A549 (cell line): ENCODE data around the gene L3MBTL2.

Experiments
- CTCF ChIP-seq: fragments of >200 bp; sonication (Bioruptor Twin); formaldehyde crosslinking; IDR thresholded peaks from 3 replicates; pipeline ENCODE4 v1.5.1; 2016
- FOXS1 ChIP-seq: fragments of 250-450 bp; sonication (Bioruptor Pico); IDR thresholded peaks from 2 replicates; pipeline ENCODE4 v1.5.0; 2020; ENCODE audit warnings: mild to moderate bottlenecking, moderate library complexity
- HOXB5 ChIP-seq: fragments of 250-450 bp; sonication (Bioruptor Pico); IDR thresholded peaks from 2 replicates; pipeline ENCODE4 v1.5.0; 2020; ENCODE audit warnings: mild to moderate bottlenecking, moderate library complexity
- MAZ ChIP-seq: fragments of 150-350 bp; IDR thresholded peaks from 2 replicates; pipeline ENCODE4 v1.6.1; 2014; ENCODE audit warnings: antibody characterized with exemption, low read depth, low read length, borderline replicate concordance
- MYC ChIP-seq: IDR thresholded peaks from 2 replicates; pipeline ENCODE4 v1.6.1; 2012; ENCODE audit warnings: mild to moderate bottlenecking, inconsistent platforms, low read length, improper control_type of control experiment, borderline replicate concordance
- POLR2A ChIP-seq: IDR thresholded peaks from 2 replicates; pipeline ENCODE4 v1.6.1; 2012; ENCODE audit warnings: mild to moderate bottlenecking, low read length
- POLR2AphosphoS2 ChIP-seq: conservative IDR thresholded peaks from 2 replicates; pipeline ENCODE4 v1.6.1; 2012; ENCODE audit warnings: low read length, improper control_type of control experiment, inconsistent platforms
- RCOR1 ChIP-seq: fragments of 150-350 bp; IDR thresholded peaks from 2 replicates; pipeline ENCODE4 v1.6.1; 2014; ENCODE audit warnings: antibody characterized with exemption, low read length, low read depth
- SMC3 ChIP-seq: fragments of >200 bp; sonication (Bioruptor Twin); formaldehyde crosslinking; IDR thresholded peaks from 3 replicates; pipeline ENCODE4 v1.6.1; 2018; ENCODE audit warnings: inconsistent platforms

GRCh38 chr22:41262250-41262765, 57.2 kb downstream of the L3MBTL2 start:
- TF ChIP-seq CTCF: no peak
- no peak for TF ChIP-seq HOXB5 (CRISPR knock-in tag)
- TF ChIP-seq RCOR1: no peak
- no peak for TF ChIP-seq MYC
- no peak for TF ChIP-seq MAZ
- TF ChIP-seq POLR2AphosphoS2: no peak
- TF ChIP-seq POLR2A: no peak
- no peak for TF ChIP-seq FOXS1 (CRISPR knock-in tag)
- no peak for TF ChIP-seq SMC3
